Testis (tissue), 2 donors: ENCODE results near the gene PTRHD1.
A peak's percentile ranks its signal among the peaks of the same experiment; 100 is the strongest.

Experiments used
- POLR2A ChIP-seq: fragments of 450-650 bp; IDR thresholded peaks from one replicate; pipeline ENCODE4 v1.6.1; 2017; ENCODE audit warnings: antibody characterized with exemption, mild to moderate bottlenecking, moderate library complexity
- TF ChIP-seq, protein P1 (sequence below), 3 experiments: fragments of 450-650 bp in 2 of 3; fragments of 200-600 bp in 1 of 3; sonication (generic) in 1 of 3; IDR thresholded peaks; one replicate each; pipeline ENCODE4 v1.5.1; 2016 to 2019; ENCODE audit warnings: antibody characterized with exemption in 3 of 3, mild to moderate bottlenecking in 2 of 3, moderate library complexity in 1 of 3

DNA sequence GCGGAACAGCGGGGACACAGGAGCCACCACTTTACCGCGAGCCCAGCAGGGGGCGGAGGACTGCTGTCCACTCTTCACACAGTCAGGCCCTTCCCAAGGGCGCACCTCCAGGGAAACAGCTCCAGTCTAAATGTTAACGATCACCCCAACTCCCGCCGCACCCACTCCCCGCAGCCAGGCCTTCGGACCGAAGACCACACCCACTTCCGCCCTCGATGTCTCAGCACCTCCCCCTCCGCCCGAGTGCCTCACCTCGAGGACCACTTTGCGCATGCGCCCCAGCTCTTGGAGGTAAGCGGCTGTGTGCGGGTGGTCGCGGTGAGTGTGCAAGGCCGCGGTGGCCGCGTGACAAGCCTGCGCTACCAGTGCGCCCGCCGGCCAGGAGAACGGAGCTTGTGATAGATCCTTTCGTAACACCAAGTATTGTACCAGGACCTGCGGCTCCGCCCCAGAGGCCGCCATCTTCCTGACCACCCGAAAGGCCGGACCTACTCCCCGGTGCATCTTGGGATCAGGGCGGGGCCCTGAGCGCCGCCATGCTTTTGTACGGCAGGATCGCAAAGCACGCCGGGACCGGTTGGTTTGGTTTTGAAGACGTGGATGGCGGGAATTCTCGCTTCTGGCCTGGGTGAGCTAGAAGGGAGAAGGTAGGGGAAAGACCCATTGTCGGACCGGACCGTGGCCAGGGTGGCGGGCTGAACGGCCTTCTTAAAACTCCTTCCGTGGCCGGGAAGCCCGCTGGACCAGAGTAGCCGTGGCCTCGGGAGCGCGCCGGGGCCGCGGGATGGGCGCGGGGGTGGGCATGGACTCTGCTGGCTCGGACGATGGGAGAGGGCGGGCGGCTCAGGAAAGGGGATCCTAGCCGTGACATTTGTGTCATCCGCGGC, at the start of gene PTRHD1, which contains the start of gene CENPO:
- TF ChIP-seq POLR2A: peak; percentile 5
- TF ChIP-seq, protein P1, sequence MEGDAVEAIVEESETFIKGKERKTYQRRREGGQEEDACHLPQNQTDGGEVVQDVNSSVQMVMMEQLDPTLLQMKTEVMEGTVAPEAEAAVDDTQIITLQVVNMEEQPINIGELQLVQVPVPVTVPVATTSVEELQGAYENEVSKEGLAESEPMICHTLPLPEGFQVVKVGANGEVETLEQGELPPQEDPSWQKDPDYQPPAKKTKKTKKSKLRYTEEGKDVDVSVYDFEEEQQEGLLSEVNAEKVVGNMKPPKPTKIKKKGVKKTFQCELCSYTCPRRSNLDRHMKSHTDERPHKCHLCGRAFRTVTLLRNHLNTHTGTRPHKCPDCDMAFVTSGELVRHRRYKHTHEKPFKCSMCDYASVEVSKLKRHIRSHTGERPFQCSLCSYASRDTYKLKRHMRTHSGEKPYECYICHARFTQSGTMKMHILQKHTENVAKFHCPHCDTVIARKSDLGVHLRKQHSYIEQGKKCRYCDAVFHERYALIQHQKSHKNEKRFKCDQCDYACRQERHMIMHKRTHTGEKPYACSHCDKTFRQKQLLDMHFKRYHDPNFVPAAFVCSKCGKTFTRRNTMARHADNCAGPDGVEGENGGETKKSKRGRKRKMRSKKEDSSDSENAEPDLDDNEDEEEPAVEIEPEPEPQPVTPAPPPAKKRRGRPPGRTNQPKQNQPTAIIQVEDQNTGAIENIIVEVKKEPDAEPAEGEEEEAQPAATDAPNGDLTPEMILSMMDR (IDR thresholded peaks at IDR 0.05): peak; percentile 49 to 71 (median 55)
